Measurements from ENCODE around the gene SMIM14. TPM values are rescaled to one million over a fixed set of nuclear protein-coding genes. Genes with fewer than 3 reads are reported as not detected.
"Not testable (repeated sequence)": the region's sequence is repeated elsewhere in the genome, so short reads cannot be mapped to it uniquely, and the experiment has no call there.

The SMIM14 gene
- total RNA-seq = 39.9 TPM

GRCh38 chr4:39638354-39639239, at the start of gene SMIM14:
SMIM14 (minus strand) TSS chr4:39638865; CDS start chr4:39605145, 33,720 bp downstream.
- ATAC-seq = peak; percentile 99

- no peak for ATAC-seq
Measured at GRCh38 chr4:39687014-39687413, 48.3 kb upstream of the SMIM14 start.

- no peak for ATAC-seq
Measured at GRCh38 chr4:39685990-39686389, 47.3 kb upstream of the SMIM14 start.

- no peak for ATAC-seq
Measured at GRCh38 chr4:39682138-39682537, 43.5 kb upstream of the SMIM14 start.

GRCh38 chr4:39681003-39681402, 42.3 kb upstream of the SMIM14 start:
- ATAC-seq = not testable (repeated sequence)

GRCh38 chr4:39675681-39676080, 37.0 kb upstream of the SMIM14 start:
- ATAC-seq = not testable (repeated sequence)

- ATAC-seq = not testable (repeated sequence)
Measured at GRCh38 chr4:39670296-39670695, 31.6 kb upstream of the SMIM14 start.

- ATAC-seq = no peak
Measured at GRCh38 chr4:39668887-39669286, 30.2 kb upstream of the SMIM14 start.

- no peak for ATAC-seq
Measured at GRCh38 chr4:39667706-39668105, 29.0 kb upstream of the SMIM14 start.

GRCh38 chr4:39664828-39665731, 26.4 kb upstream of the SMIM14 start:
- ATAC-seq = no peak

- ATAC-seq = no peak
Measured at GRCh38 chr4:39662683-39663082, 24.0 kb upstream of the SMIM14 start.

GRCh38 chr4:39660757-39661156, 22.1 kb upstream of the SMIM14 start:
- ATAC-seq = no peak

GRCh38 chr4:39660045-39660444, 21.4 kb upstream of the SMIM14 start:
- no peak for ATAC-seq

- ATAC-seq = no peak
Measured at GRCh38 chr4:39658756-39659155, 20.1 kb upstream of the SMIM14 start.

GRCh38 chr4:39657465-39657864, 18.8 kb upstream of the SMIM14 start:
- ATAC-seq = peak; percentile 46

GRCh38 chr4:39656638-39657037, 18.0 kb upstream of the SMIM14 start:
- ATAC-seq = peak; percentile 93

- ATAC-seq = peak; percentile 16
Measured at GRCh38 chr4:39655876-39656275, 17.2 kb upstream of the SMIM14 start.

- ATAC-seq = no peak
Measured at GRCh38 chr4:39655211-39655610, 16.5 kb upstream of the SMIM14 start.

GRCh38 chr4:39651586-39651985, 12.9 kb upstream of the SMIM14 start:
- not testable (repeated sequence) for ATAC-seq

- ATAC-seq = no peak
Measured at GRCh38 chr4:39649639-39650265, 11.1 kb upstream of the SMIM14 start.

- ATAC-seq = no peak
Measured at GRCh38 chr4:39648827-39649558, 10.3 kb upstream of the SMIM14 start.

GRCh38 chr4:39648213-39648612, 9.5 kb upstream of the SMIM14 start:
- ATAC-seq = no peak
